Stomach (tissue), 9 donors: Measurements from ENCODE around the gene PGLYRP2. TPM values are rescaled to one million over a fixed set of nuclear protein-coding genes. Genes with fewer than 3 reads are reported as not detected.

Experiments used
- DNase-seq, 2 donors: peaks; one replicate each; pipeline versions ENCODE4 v3.0.0 to v3.0.0-alpha.2; 2013 to 2019
- H3K27ac ChIP-seq, 5 donors: fragments of 200-600 bp in 4 of 5; sonication (generic) in 4 of 5; one replicate each; pipeline ENCODE4 v1.5.1; 2013 to 2019; ENCODE audit warnings: mild to moderate bottlenecking in 1 of 5, moderate library complexity in 1 of 5
- H3K27me3 ChIP-seq, 3 donors: fragments of 200-600 bp; sonication (generic); one replicate each; pipeline ENCODE4 v1.5.1; 2017 to 2019; ENCODE audit warnings: mixed run types in 1 of 3
- H3K36me3 ChIP-seq, 4 donors: fragments of 200-600 bp; sonication (generic); 1 replicate in 3 of 4; 2 replicates in 1 of 4; pipeline ENCODE4 v1.5.1; 2016 to 2019
- H3K4me1 ChIP-seq, 4 donors: fragments of 200-600 bp; sonication (generic); one replicate each; pipeline ENCODE4 v1.5.1; 2016 to 2019
- H3K4me3 ChIP-seq, 4 donors: fragments of 200-600 bp; sonication (generic) in 3 of 4; one replicate each; pipeline ENCODE4 v1.5.1; 2016 to 2019; ENCODE audit warnings: mild to moderate bottlenecking in 1 of 4
- H3K9me3 ChIP-seq, 4 donors: fragments of 200-600 bp; sonication (generic); one replicate each; pipeline ENCODE4 v1.5.1; 2016 to 2019
- EP300 ChIP-seq: sonication (generic); formaldehyde crosslinking; IDR thresholded peaks from one replicate; pipeline ENCODE4 v1.6.1; 2017; ENCODE audit warnings: antibody characterized with exemption
- POLR2A ChIP-seq, 4 donors: fragments of 450-650 bp; IDR thresholded peaks; one replicate each; pipeline ENCODE4 v1.6.1; 2016; ENCODE audit warnings: antibody characterized with exemption in 4 of 4, control low read depth in 2 of 4, mild to moderate bottlenecking in 1 of 4, moderate library complexity in 1 of 4
- POLR2AphosphoS5 ChIP-seq, 3 donors: sonication (generic); formaldehyde crosslinking; IDR thresholded peaks; one replicate each; pipeline ENCODE4 v1.6.1; 2016; ENCODE audit warnings: antibody characterized with exemption in 3 of 3
- WGBS, 5 donors: extraction: QIAGEN DNeasy Blood & Tissue Kit in 3 of 5; methylation state at CpG; one replicate each; pipeline versions ENCODE4 v1.1.5 to v1.1.7; 2013 to 2018; 5-methylcytosine and 5-hydroxymethylcytosine counted together
- intact Hi-C: fragments of 100-400 bp; cut with DNase I; formaldehyde crosslinking; loops from one replicate; pipeline ENCODE4 v1.15.1; 2023; ENCODE audit warnings: low total_unique reads
- polyA plus RNA-seq, 3 donors: library from polyadenylated mRNA; stranded (reverse); fragments of 200-250 nt; gene quantifications; one replicate each; pipeline ENCODE4 v1.2.3, GENCODE V29; 2013
- total RNA-seq, 5 donors: library from RNA; depleted of rRNA; stranded (reverse); fragments of >200 nt; gene quantifications; one replicate each; pipeline versions ENCODE4 v1.1.0 to v1.2.3, GENCODE V29; 2014 to 2016
- TF ChIP-seq, protein P1 (sequence below), 7 experiments: fragments of 450-650 bp in 4 of 7; fragments of 200-600 bp in 3 of 7; sonication (generic) in 3 of 7; IDR thresholded peaks; one replicate each; pipeline ENCODE4 v1.5.1; 2016 to 2019; ENCODE audit warnings: antibody characterized with exemption in 7 of 7, control low read depth in 2 of 7, mild to moderate bottlenecking in 1 of 7
- donor health status: healthy with polysubstance abuse.
- donor health status: Bipolar disorder and iron deficiency.
- donor health status: healthy.

The PGLYRP2 gene
- total and polyA plus RNA-seq, 8 donors, result not detected

DNA sequence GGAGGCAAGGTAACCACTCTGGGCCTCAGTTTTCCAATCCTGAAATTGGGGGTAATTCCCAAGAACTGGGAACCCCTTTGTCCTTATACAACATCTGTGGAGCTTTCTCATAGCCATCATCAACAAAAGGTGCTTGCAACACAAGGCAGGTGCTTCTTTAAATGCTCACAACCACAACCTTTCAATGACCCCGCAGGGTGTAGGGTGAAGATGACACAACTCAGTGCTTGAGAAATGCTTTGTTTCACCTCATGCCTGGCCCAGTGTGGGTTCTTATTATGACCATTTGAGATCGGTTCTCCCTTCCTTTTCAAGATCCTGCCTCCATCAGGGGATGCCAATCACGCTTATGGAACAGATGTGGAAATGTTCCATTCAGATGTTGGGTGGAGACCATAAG is 38.0 kb downstream of the PGLYRP2 start:
- H3K27me3 ChIP-seq, result no peaks in the 10 kb centered on the region
- 75 to 95% (median 89%) methylated on average over 3 of the region's 3 CpGs for WGBS, 5 donors
- H3K9me3 ChIP-seq, result no peaks in the 10 kb centered on the region
- H3K36me3 ChIP-seq, result peaks cover 0 to 48% (median 17%) of the 10 kb centered on the region in 4 donors
- TF ChIP-seq EP300, result no peak
- TF ChIP-seq POLR2A (IDR thresholded peaks at IDR 0.05), result no peak
- TF ChIP-seq POLR2AphosphoS5 (IDR thresholded peaks at IDR 0.05), result no peak
- TF ChIP-seq, protein P1, sequence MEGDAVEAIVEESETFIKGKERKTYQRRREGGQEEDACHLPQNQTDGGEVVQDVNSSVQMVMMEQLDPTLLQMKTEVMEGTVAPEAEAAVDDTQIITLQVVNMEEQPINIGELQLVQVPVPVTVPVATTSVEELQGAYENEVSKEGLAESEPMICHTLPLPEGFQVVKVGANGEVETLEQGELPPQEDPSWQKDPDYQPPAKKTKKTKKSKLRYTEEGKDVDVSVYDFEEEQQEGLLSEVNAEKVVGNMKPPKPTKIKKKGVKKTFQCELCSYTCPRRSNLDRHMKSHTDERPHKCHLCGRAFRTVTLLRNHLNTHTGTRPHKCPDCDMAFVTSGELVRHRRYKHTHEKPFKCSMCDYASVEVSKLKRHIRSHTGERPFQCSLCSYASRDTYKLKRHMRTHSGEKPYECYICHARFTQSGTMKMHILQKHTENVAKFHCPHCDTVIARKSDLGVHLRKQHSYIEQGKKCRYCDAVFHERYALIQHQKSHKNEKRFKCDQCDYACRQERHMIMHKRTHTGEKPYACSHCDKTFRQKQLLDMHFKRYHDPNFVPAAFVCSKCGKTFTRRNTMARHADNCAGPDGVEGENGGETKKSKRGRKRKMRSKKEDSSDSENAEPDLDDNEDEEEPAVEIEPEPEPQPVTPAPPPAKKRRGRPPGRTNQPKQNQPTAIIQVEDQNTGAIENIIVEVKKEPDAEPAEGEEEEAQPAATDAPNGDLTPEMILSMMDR (IDR thresholded peaks at IDR 0.05), result no peak
- H3K4me3 ChIP-seq, result no peak overlapping the region
- H3K27ac ChIP-seq, result no peak overlapping the region
- intact Hi-C loops, result no loop called here
- H3K4me1 ChIP-seq, result peaks cover 4 to 23% (median 17%) of the 10 kb centered on the region in 4 donors
- no peak for DNase-seq

DNA sequence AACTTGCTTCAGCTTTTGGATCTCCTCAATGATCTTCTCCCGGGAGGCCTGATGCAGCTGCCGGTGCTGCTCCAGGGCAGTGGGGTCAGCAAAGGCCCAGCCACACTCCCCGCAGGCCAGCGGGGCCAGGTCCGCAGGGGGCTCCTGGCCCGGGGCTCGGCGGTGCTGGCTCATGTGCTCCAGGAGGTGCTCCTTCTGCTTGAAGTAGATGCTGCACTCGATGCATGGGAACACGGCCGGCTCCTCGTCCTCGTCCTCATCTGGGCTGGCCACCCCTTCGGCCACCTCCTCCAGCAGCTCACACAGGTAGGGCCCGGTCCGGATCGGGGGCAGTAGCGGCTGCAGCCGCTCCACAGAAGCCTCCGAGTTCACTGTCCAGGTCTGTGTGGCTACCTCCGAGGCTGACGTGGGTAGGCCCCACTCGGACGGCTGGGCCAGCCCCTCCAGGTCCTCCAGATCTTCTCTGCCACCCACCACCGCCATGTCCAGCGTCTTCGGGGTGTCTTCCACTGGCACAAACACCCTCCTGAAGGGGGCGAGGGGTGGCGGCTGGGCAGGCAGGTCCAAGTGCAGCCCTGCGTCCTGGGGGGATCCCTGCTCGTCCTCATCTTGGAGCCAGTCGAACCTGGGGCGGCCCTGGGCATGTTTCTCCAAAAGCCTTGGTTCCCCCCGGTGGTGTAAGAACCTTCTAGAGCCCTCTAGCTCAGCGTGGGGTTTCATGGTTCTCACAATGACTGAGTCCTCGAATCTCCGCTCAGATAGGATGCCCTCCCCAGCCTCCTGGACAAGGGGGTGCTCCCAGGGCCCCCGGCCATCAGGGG is 39.3 kb downstream of the PGLYRP2 start:
- Histone ChIP-seq H3K36me3 (peaks cover 0 to 43% (median 12%) of the 10 kb centered on the region in 4 donors), H3K4me3 (no peak overlapping the region), H3K9me3 (no peaks in the 10 kb centered on the region), H3K27me3 (no peaks in the 10 kb centered on the region), H3K4me1 (peaks cover 4 to 23% (median 17%) of the 10 kb centered on the region in 4 donors), H3K27ac (no peak overlapping the region)
- no peak for TF ChIP-seq POLR2AphosphoS5 (IDR thresholded peaks at IDR 0.05)
- TF ChIP-seq, protein P1 (IDR thresholded peaks at IDR 0.05), result no peak
- TF ChIP-seq EP300, result no peak
- TF ChIP-seq POLR2A (IDR thresholded peaks at IDR 0.05), result no peak
- 91 to 95% (median 93%) methylated on average over 33 to 38 of the region's 38 CpGs for WGBS, 5 donors
- no peak for DNase-seq
- intact Hi-C loops, result no loop called here

DNA sequence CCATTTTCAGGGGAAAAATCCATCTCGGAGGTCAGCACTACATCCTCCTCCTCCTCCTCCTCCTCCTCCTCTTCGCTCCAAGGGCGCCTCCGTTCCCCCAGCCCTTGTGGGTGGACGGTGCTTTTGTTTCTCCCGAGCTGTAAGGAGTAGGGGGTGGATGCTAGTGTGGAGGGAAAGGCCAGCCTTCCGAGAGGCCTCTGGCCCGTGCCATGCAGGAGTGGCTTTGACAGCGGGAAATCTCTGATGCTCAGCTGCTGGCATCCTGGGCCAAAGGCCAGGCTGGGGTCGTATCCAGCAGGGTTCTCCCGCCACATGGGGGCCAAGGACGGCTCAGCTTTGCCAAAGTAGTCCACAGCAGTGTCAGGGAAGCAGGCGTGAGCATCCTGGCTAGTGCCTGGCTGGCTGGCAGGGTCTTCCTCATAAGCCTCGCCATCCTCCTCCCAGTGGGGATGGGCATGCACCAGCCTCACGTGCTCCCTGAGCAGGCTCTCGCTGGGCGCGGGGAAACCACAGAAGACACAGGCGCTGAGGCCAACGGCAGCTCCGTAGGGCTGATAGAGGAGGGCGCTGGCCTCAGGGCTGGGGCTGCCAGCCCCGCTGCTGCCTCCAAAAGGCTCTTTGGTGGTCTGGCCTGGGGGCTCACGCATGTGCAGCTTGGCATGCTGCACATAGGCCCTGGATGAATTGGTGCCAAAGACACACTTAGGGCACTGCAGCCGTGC is 40.1 kb downstream of the PGLYRP2 start:
- peaks cover 4 to 23% (median 17%) of the 10 kb centered on the region in 4 donors for H3K4me1 ChIP-seq
- TF ChIP-seq POLR2AphosphoS5 (IDR thresholded peaks at IDR 0.05) (no peak), POLR2A (IDR thresholded peaks at IDR 0.05) (no peak), EP300 (no peak)
- TF ChIP-seq, protein P1 (IDR thresholded peaks at IDR 0.05), result no peak
- 80 to 91% (median 85%) methylated on average over 14 to 25 of the region's 25 CpGs for WGBS, 5 donors
- no peaks in the 10 kb centered on the region for H3K9me3 ChIP-seq
- H3K4me3 ChIP-seq, result no peak overlapping the region
- H3K36me3 ChIP-seq, result peaks cover 0 to 35% (median 9%) of the 10 kb centered on the region in 4 donors
- no peaks in the 10 kb centered on the region for H3K27me3 ChIP-seq
- intact Hi-C loops, result no loop called here
- DNase-seq, result no peak
- peak overlapping the region in 2 of 5 donors; percentile 58 to 73 for H3K27ac ChIP-seq

DNA sequence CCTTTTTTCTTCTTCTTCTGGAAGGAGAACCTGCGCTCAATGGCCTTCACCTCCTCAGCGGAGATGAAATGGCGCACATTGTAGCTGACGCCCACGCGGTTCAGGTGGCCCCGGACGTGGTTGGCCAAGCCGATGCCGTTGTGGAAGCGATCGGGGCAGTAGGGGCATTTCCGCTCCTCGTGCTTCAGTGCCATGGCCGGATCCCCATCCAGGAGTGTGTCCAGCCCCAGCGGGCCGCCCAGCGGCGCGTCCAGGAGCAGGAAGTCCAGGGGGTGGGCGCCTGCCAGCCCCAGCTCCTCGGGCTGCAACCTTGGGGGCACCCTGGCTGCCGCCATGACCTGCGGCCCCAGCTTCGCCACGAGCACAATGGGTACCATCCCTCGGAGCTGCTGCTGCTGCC is 40.7 kb downstream of the PGLYRP2 start:
- no peak for DNase-seq
- 90 to 94% (median 93%) methylated on average over 14 to 27 of the region's 27 CpGs for WGBS, 5 donors
- intact Hi-C loops, result no loop called here
- Histone ChIP-seq H3K4me3 (no peak overlapping the region), H3K27ac (peak overlapping the region in 2 of 5 donors; percentile 58 to 73), H3K27me3 (no peaks in the 10 kb centered on the region), H3K36me3 (peaks cover 0 to 32% (median 9%) of the 10 kb centered on the region in 4 donors), H3K4me1 (peaks cover 4 to 27% (median 19%) of the 10 kb centered on the region in 4 donors), H3K9me3 (no peaks in the 10 kb centered on the region)
- TF ChIP-seq POLR2AphosphoS5 (IDR thresholded peaks at IDR 0.05) (no peak), EP300 (no peak), POLR2A (IDR thresholded peaks at IDR 0.05) (no peak)
- TF ChIP-seq, protein P1 (IDR thresholded peaks at IDR 0.05), result no peak
